IMR-90 (cell line): ENCODE data around the gene JPH4. TPM values are rescaled to one million over a fixed set of nuclear protein-coding genes. Genes with fewer than 3 reads are reported as not detected.

Source experiments
- ATAC-seq: fragments of 200-7000 bp; cut with Tn5 transposase; 2 replicates; pipeline ENCODE4 v1.9.1; 2020; ENCODE audit warnings: low read depth, mild to moderate bottlenecking, moderate library complexity
- BruUV-seq: library from RNA; stranded (reverse); fragments of 400-500 nt; replicated peaks from 2 replicates; lab custom pipeline; 2021; lab: Mats Ljungman, UMichigan
- CTCF ChIA-PET: fragments of 300-600 bp; formaldehyde crosslinking; extraction: SDS; loops from one replicate; lab custom pipeline; 2021; ENCODE audit warnings: antibody characterized with exemption; lab: Yijun Ruan, JAX
- POLR2A ChIA-PET: fragments of 300-600 bp; sonication (Branson Sonifier 250); formaldehyde crosslinking; loops from one replicate; lab custom pipeline; 2022; ENCODE audit warnings: antibody characterized with exemption; ENCODE audit not compliant: unreplicated experiment; lab: Charles Lee
- DNase-seq: peaks from one replicate; pipeline ENCODE4 v3.0.0; 2013
- H2AFZ ChIP-seq: replicated peaks from 2 replicates; pipeline ENCODE3; 2013; ENCODE audit warnings: low read length, mild to moderate bottlenecking; ENCODE audit not compliant: poor library complexity
- H2AK5ac ChIP-seq: 2 replicates; pipeline ENCODE4 v1.6.1; 2013; ENCODE audit warnings: low read depth, low read length, inconsistent platforms
- H2AK9ac ChIP-seq: replicated peaks from 2 replicates; pipeline ENCODE3; 2013; ENCODE audit warnings: mild to moderate bottlenecking, low read depth, low read length, moderate library complexity; ENCODE audit not compliant: poor library complexity
- H2BK120ac ChIP-seq: 2 replicates; pipeline ENCODE4 v1.6.1; 2013; ENCODE audit warnings: low read depth, low read length, inconsistent platforms
- H2BK15ac ChIP-seq: 3 replicates; pipeline ENCODE4 v1.6.1; 2013; ENCODE audit warnings: low read depth, low read length, inconsistent platforms
- H2BK20ac ChIP-seq: 2 replicates; pipeline ENCODE4 v1.6.1; 2013; ENCODE audit warnings: low read depth, mild to moderate bottlenecking, inconsistent platforms, low read length, moderate library complexity
- H2BK5ac ChIP-seq: 2 replicates; pipeline ENCODE4 v1.6.1; 2013; ENCODE audit warnings: mild to moderate bottlenecking, low read depth, low read length, inconsistent platforms; ENCODE audit not compliant: poor library complexity, severe bottlenecking
- H3K14ac ChIP-seq: replicated peaks from 2 replicates; pipeline ENCODE4 v1.6.1; 2013; ENCODE audit warnings: low read depth, low read length, inconsistent platforms
- H3K18ac ChIP-seq: 2 replicates; pipeline ENCODE4 v1.6.1; 2013; ENCODE audit warnings: low read depth, low read length, control low read depth
- H3K23ac ChIP-seq: 2 replicates; pipeline ENCODE4 v1.6.1; 2013; ENCODE audit warnings: low read depth, low read length, inconsistent platforms
- H3K27ac ChIP-seq: 2 replicates; pipeline ENCODE4 v1.5.1; 2013; ENCODE audit warnings: mild to moderate bottlenecking, control low read depth, low read length; ENCODE audit not compliant: insufficient read depth
- H3K27me3 ChIP-seq: 2 replicates; pipeline ENCODE4 v1.6.1; 2013; ENCODE audit warnings: low read length; ENCODE audit not compliant: control insufficient read depth, insufficient read depth
- H3K36me3 ChIP-seq: 2 replicates; pipeline ENCODE4 v1.6.1; 2013; ENCODE audit warnings: low read length, mixed read lengths; ENCODE audit not compliant: control insufficient read depth, insufficient read depth
- H3K4ac ChIP-seq: 2 replicates; pipeline ENCODE4 v1.6.1; 2013; ENCODE audit warnings: low read depth, low read length, inconsistent platforms
- H3K4me1 ChIP-seq: 2 replicates; pipeline ENCODE4 v1.6.1; 2013; ENCODE audit warnings: low read length, mixed read lengths; ENCODE audit not compliant: control insufficient read depth, insufficient read depth
- H3K4me2 ChIP-seq: 2 replicates; pipeline ENCODE4 v1.6.1; 2013; ENCODE audit warnings: low read depth, mild to moderate bottlenecking, control low read depth, low read length, moderate library complexity
- H3K4me3 ChIP-seq: 2 replicates; pipeline ENCODE4 v1.5.1; 2013; ENCODE audit warnings: low read depth, mild to moderate bottlenecking, control low read depth, low read length, moderate library complexity; ENCODE audit not compliant: insufficient read depth
- H3K56ac ChIP-seq: 2 replicates; pipeline ENCODE4 v1.6.1; 2013; ENCODE audit warnings: low read length, inconsistent platforms; ENCODE audit not compliant: insufficient read depth; ENCODE audit errors: extremely low read depth
- H3K79me1 ChIP-seq, 2 experiments: 2 replicates each; pipeline ENCODE4 v1.6.1; 2013; ENCODE audit warnings: low read length in 2 of 2, inconsistent platforms in 1 of 2, low read depth in 1 of 2
- H3K9ac ChIP-seq: 2 replicates; pipeline ENCODE4 v1.6.1; 2013; ENCODE audit warnings: low read depth, low read length, control low read depth
- H3K9me1 ChIP-seq: 2 replicates; pipeline ENCODE4 v1.6.1; 2013; ENCODE audit warnings: low read length, inconsistent platforms; ENCODE audit not compliant: insufficient read depth
- H3K9me3 ChIP-seq: 2 replicates; pipeline ENCODE4 v1.6.1; 2013; ENCODE audit warnings: low read length; ENCODE audit not compliant: control insufficient read depth, insufficient read depth
- H4K20me1 ChIP-seq: 2 replicates; pipeline ENCODE4 v1.6.1; 2013; ENCODE audit warnings: low read length, inconsistent platforms; ENCODE audit not compliant: insufficient read depth
- H4K5ac ChIP-seq: 2 replicates; pipeline ENCODE4 v1.6.1; 2013; ENCODE audit warnings: mild to moderate bottlenecking, low read depth, low read length, control low read depth
- H4K8ac ChIP-seq, 2 experiments: 2 replicates each; pipeline ENCODE4 v1.6.1; 2013; ENCODE audit warnings: low read depth in 2 of 2, low read length in 2 of 2, control low read depth in 1 of 2, inconsistent platforms in 1 of 2
- H4K91ac ChIP-seq: 2 replicates; pipeline ENCODE4 v1.6.1; 2013; ENCODE audit warnings: low read depth, low read length, inconsistent platforms; ENCODE audit not compliant: insufficient read depth
- BHLHE40 ChIP-seq: fragments of 150-350 bp; IDR thresholded peaks from 2 replicates; pipeline ENCODE4 v1.6.1; 2016; ENCODE audit warnings: mild to moderate bottlenecking, low read depth, low read length
- CHD1 ChIP-seq: IDR thresholded peaks from 2 replicates; pipeline ENCODE4 v1.6.1; 2012; ENCODE audit warnings: low read depth, low read length, improper control_type of control experiment
- ELK1 ChIP-seq: fragments of 150-350 bp; IDR thresholded peaks from 2 replicates; pipeline ENCODE4 v1.6.1; 2016; ENCODE audit warnings: low read depth, mild to moderate bottlenecking, low read length, moderate library complexity, borderline replicate concordance
- FOS ChIP-seq: fragments of 150-350 bp; IDR thresholded peaks from 2 replicates; pipeline ENCODE4 v1.6.1; 2016; ENCODE audit warnings: low read depth, low read length
- MAFK ChIP-seq: IDR thresholded peaks from 2 replicates; pipeline ENCODE4 v1.6.1; 2012; ENCODE audit warnings: low read depth, low read length, improper control_type of control experiment
- MAZ ChIP-seq: IDR thresholded peaks from 2 replicates; pipeline ENCODE4 v1.6.1; 2012; ENCODE audit warnings: low read depth, mild to moderate bottlenecking, low read length, improper control_type of control experiment, moderate library complexity, borderline replicate concordance
- MXI1 ChIP-seq: IDR thresholded peaks from 2 replicates; pipeline ENCODE4 v1.6.1; 2012; ENCODE audit warnings: low read depth, mild to moderate bottlenecking, low read length, moderate library complexity, borderline replicate concordance
- POLR2A ChIP-seq: IDR thresholded peaks from 2 replicates; pipeline ENCODE4 v1.6.1; 2012; ENCODE audit warnings: mild to moderate bottlenecking, low read depth, low read length
- RAD21 ChIP-seq: IDR thresholded peaks from 2 replicates; pipeline ENCODE4 v1.6.1; 2012; ENCODE audit warnings: low read length, improper control_type of control experiment
- RCOR1 ChIP-seq: IDR thresholded peaks from 2 replicates; pipeline ENCODE4 v1.6.1; 2012; ENCODE audit warnings: mild to moderate bottlenecking, low read length, improper control_type of control experiment; ENCODE audit not compliant: insufficient replicate concordance
- SMC3 ChIP-seq: fragments of 150-350 bp; IDR thresholded peaks from 2 replicates; pipeline ENCODE4 v1.6.1; 2016; ENCODE audit warnings: low read depth, mild to moderate bottlenecking, antibody characterized with exemption, low read length, moderate library complexity
- USF2 ChIP-seq: fragments of 150-350 bp; IDR thresholded peaks from 2 replicates; pipeline ENCODE4 v1.6.1; 2017; ENCODE audit warnings: mild to moderate bottlenecking, antibody characterized with exemption, low read length, low read depth
- WGBS, 2 experiments: methylation state at CpG; one replicate each; pipeline versions ENCODE4 v1.1.5 to v1.1.7; 2013; ENCODE audit warnings: missing lambda C conversion rate in 2 of 2; ENCODE audit not compliant: insufficient read length in 1 of 2; ENCODE audit errors: extremely low coverage in 2 of 2; 5-methylcytosine and 5-hydroxymethylcytosine counted together
- dilution Hi-C: fragments of 300-500 bp; cut with HindIII; formaldehyde crosslinking; loops from one replicate; pipeline ENCODE4 v1.14.3; 2018; ENCODE audit warnings: low sequenced_read_pairs; ENCODE audit not compliant: unreplicated experiment
- in situ Hi-C: fragments of 300-500 bp; cut with MboI; formaldehyde crosslinking; loops from 3 replicates; pipeline ENCODE4 v1.14.3; 2019; ENCODE audit warnings: low sequenced_read_pairs, inconsistent platforms, mixed read lengths
- intact Hi-C: fragments of 100-400 bp; cut with micrococcal nuclease; formaldehyde crosslinking; loops from 2 replicates; pipeline ENCODE4 v1.10.0; 2022
- polyA plus RNA-seq, 3 experiments: library from polyadenylated mRNA; depleted of rRNA; stranded (reverse); fragments of >200 nt; gene quantifications; 2 replicates each; pipeline ENCODE4 v1.2.3, GENCODE V29; 2012; ENCODE audit warnings: low replicate concordance in 1 of 3
- total RNA-seq: library from RNA; depleted of rRNA; stranded (reverse); fragments of >200 nt; gene quantifications from 2 replicates; pipeline ENCODE4 v1.2.3, GENCODE V29; 2012

JPH4 gene
- total and polyA plus RNA-seq, 2 of the 4 experiments (the other 2 are of a cell fraction), result not detected

GRCh38 chr14:23604148-23604547, 25.6 kb upstream of the JPH4 start:
- Histone ChIP-seq H3K9me3 (no peaks in the 10 kb centered on the region), H2BK5ac (no peak overlapping the region), H3K18ac (no peak overlapping the region), H3K27ac (no peak overlapping the region), H3K4ac (no peak overlapping the region), H3K9ac (no peak overlapping the region), H2BK15ac (no peak overlapping the region), H4K5ac (no peak overlapping the region), H3K36me3 (no peaks in the 10 kb centered on the region), H2BK20ac (no peak overlapping the region), H3K23ac (no peak overlapping the region), H3K27me3 (peaks cover 5% of the 10 kb centered on the region), H3K9me1 (no peaks in the 10 kb centered on the region), H2BK120ac (no peak overlapping the region), H4K8ac (no peak overlapping the region), H3K14ac (no peak overlapping the region), H2AFZ (no peak overlapping the region), H3K4me1 (no peaks in the 10 kb centered on the region), H3K4me3 (no peak overlapping the region), H2AK9ac (no peak overlapping the region), H4K91ac (no peak overlapping the region), H3K56ac (no peak overlapping the region), H4K20me1 (no peaks in the 10 kb centered on the region), H2AK5ac (no peak overlapping the region), H3K4me2 (no peak overlapping the region), H3K79me1 (no peaks in the 10 kb centered on the region)
- 20% methylated on average over 1 of the region's 2 CpGs; no CpG with 5 or more reads in 1 of the 2 experiments for WGBS, 2 experiments
- no TSS peak for BruUV-seq
- DNase-seq, result no peak
- in situ Hi-C loops (no loop called here), dilution Hi-C loops (no loop called here), intact Hi-C loops (no loop called here)
- TF ChIP-seq FOS, result no peak
- TF ChIP-seq MAZ, result no peak
- TF ChIP-seq POLR2A, result no peak
- TF ChIP-seq MXI1, result no peak
- no peak for TF ChIP-seq BHLHE40
- no peak for TF ChIP-seq USF2
- TF ChIP-seq RCOR1, result no peak
- TF ChIP-seq CHD1, result no peak
- TF ChIP-seq RAD21, result no peak
- no peak for TF ChIP-seq SMC3
- no peak for TF ChIP-seq MAFK
- no peak for TF ChIP-seq ELK1
- no peak for ATAC-seq
- ChIA-PET POLR2A (no interaction called here), CTCF (interaction anchor here (0.6 kb wide), 1 partner anchor 9 kb away, joined by 3 read pairs; no protein-coding TSS in a partner anchor)
